Caco-2 (cell line): ENCODE results near the gene DNAJB12. TPM values are rescaled to one million over a fixed set of nuclear protein-coding genes. Genes with fewer than 3 reads are reported as not detected.
"Not testable (repeated sequence)": the region's sequence is repeated elsewhere in the genome, so short reads cannot be mapped to it uniquely, and the experiment has no call there.

ENCODE experiments used
- BruUV-seq: library from RNA; stranded (reverse); fragments of 400-500 nt; replicated peaks from 2 replicates; lab custom pipeline; 2021; lab: Mats Ljungman, UMichigan
- CTCF ChIA-PET: fragments of 300-600 bp; sonication (Branson Sonifier 250); formaldehyde crosslinking; loops from one replicate; lab custom pipeline; 2022; ENCODE audit warnings: antibody characterized with exemption; lab: Charles Lee
- POLR2A ChIA-PET: fragments of 300-600 bp; sonication (Branson Sonifier 250); formaldehyde crosslinking; loops from one replicate; lab custom pipeline; 2022; ENCODE audit warnings: antibody characterized with exemption; lab: Charles Lee
- DNase-seq, 2 experiments: peaks; one replicate each; pipeline versions ENCODE4 v3.0.0 to v3.0.0-alpha.2; 2020 to 2022
- H3K27me3 ChIP-seq: replicated peaks from 2 replicates; pipeline ENCODE4 v1.6.0; 2011; ENCODE audit warnings: low read length; ENCODE audit not compliant: control insufficient read depth, insufficient read depth
- H3K36me3 ChIP-seq: 2 replicates; pipeline ENCODE4 v1.5.1; 2011; ENCODE audit warnings: low read length; ENCODE audit not compliant: control insufficient read depth, insufficient read depth
- H3K4me1 ChIP-seq: fragments of 250-450 bp; sonication (Bioruptor Pico); 2 replicates; pipeline ENCODE4 v1.5.1; 2020; ENCODE audit warnings: mild to moderate bottlenecking
- H3K4me3 ChIP-seq: 2 replicates; pipeline ENCODE4 v1.5.1; 2011; ENCODE audit warnings: low read depth, mild to moderate bottlenecking, control low read depth, low read length
- H3K9me3 ChIP-seq: fragments of 250-450 bp; sonication (Bioruptor Pico); 2 replicates; pipeline ENCODE4 v1.5.1; 2020; ENCODE audit warnings: mild to moderate bottlenecking, moderate library complexity
- H3K27ac Mint-ChIP-seq: one replicate; pipeline ENCODE4 v1.8.0; 2022; ENCODE audit warnings: mixed read lengths; ENCODE audit not compliant: unreplicated experiment
- H3K27me3 Mint-ChIP-seq: one replicate; pipeline ENCODE4 v1.8.0; 2022; ENCODE audit warnings: mixed read lengths; ENCODE audit not compliant: insufficient read depth, unreplicated experiment
- H3K36me3 Mint-ChIP-seq: one replicate; pipeline ENCODE4 v1.8.0; 2022; ENCODE audit warnings: mild to moderate bottlenecking, mixed read lengths; ENCODE audit not compliant: insufficient read depth, unreplicated experiment
- H3K4me1 Mint-ChIP-seq: one replicate; pipeline ENCODE4 v1.8.0; 2022; ENCODE audit warnings: low read depth, mixed read lengths; ENCODE audit not compliant: unreplicated experiment
- H3K4me3 Mint-ChIP-seq: one replicate; pipeline ENCODE4 v1.8.0; 2022; ENCODE audit warnings: mild to moderate bottlenecking, moderate library complexity, mixed read lengths; ENCODE audit not compliant: unreplicated experiment
- H3K9me3 Mint-ChIP-seq: one replicate; pipeline ENCODE4 v1.8.0; 2022; ENCODE audit warnings: mixed read lengths; ENCODE audit not compliant: unreplicated experiment
- CTCF ChIP-seq, 2 experiments: fragments of 200-600 bp in 1 of 2; IDR thresholded peaks; 1 replicate in 1 of 2; 2 replicates in 1 of 2; pipeline versions ENCODE4 v1.5.1 to v1.8.0; 2011 to 2022; ENCODE audit warnings: antibody characterized with exemption in 1 of 2, control low read depth in 1 of 2, inconsistent platforms in 1 of 2, low read depth in 1 of 2, low read length in 1 of 2, mild to moderate bottlenecking in 1 of 2, moderate library complexity in 1 of 2; ENCODE audit not compliant: insufficient read depth in 1 of 2, severe bottlenecking in 1 of 2, unreplicated experiment in 1 of 2
- intact Hi-C: fragments of 100-400 bp; cut with micrococcal nuclease; formaldehyde crosslinking; loops from one replicate; pipeline ENCODE4 v1.10.0; 2022; ENCODE audit not compliant: unreplicated experiment
- total RNA-seq: library from RNA; stranded (reverse); gene quantifications from 2 replicates; pipeline ENCODE4 v1.2.3, GENCODE V29; 2022

DNAJB12 gene
- total RNA-seq, 1 experiment from 2014 or later: 56.0 TPM

GRCh38 chr10:72388062-72388461 lies 33.3 kb upstream of the DNAJB12 start:
- no peak for DNase-seq
- Histone ChIP-seq H3K36me3 (no peaks in the 10 kb centered on the region), H3K4me1 (no peaks in the 10 kb centered on the region), H3K4me3 (no peak overlapping the region), H3K9me3 (no peaks in the 10 kb centered on the region), H3K27me3 (no peaks in the 10 kb centered on the region)
- no peaks in the 10 kb centered on the region for H3K4me1 Mint-ChIP-seq
- no peaks in the 10 kb centered on the region for H3K9me3 Mint-ChIP-seq
- BruUV-seq: no TSS peak
- no peak overlapping the region for H3K27ac Mint-ChIP-seq
- H3K4me3 Mint-ChIP-seq: no peak overlapping the region
- ChIA-PET POLR2A (no interaction called here), CTCF (no interaction called here)
- H3K27me3 Mint-ChIP-seq: no peaks in the 10 kb centered on the region
- TF ChIP-seq CTCF (IDR thresholded peaks at IDR 0.05; ENCODE audit: insufficient read depth in 1 of 2, low read depth in 1 of 2, low read length in 1 of 2, severe bottlenecking in 1 of 2, unreplicated experiment in 1 of 2): no peak
- intact Hi-C loops: no loop called here
- H3K36me3 Mint-ChIP-seq: no peaks in the 10 kb centered on the region

- Histone ChIP-seq H3K27me3 (no peaks in the 10 kb centered on the region), H3K36me3 (no peaks in the 10 kb centered on the region), H3K4me1 (no peaks in the 10 kb centered on the region), H3K9me3 (no peaks in the 10 kb centered on the region), H3K4me3 (no peak overlapping the region)
- intact Hi-C loops: no loop called here
- DNase-seq: no peak
- Mint-ChIP-seq H3K27ac (no peak overlapping the region), H3K4me1 (no peaks in the 10 kb centered on the region), H3K9me3 (no peaks in the 10 kb centered on the region), H3K36me3 (no peaks in the 10 kb centered on the region), H3K4me3 (no peak overlapping the region), H3K27me3 (no peaks in the 10 kb centered on the region)
- no peak for TF ChIP-seq CTCF (IDR thresholded peaks at IDR 0.05; ENCODE audit: insufficient read depth in 1 of 2, low read depth in 1 of 2, low read length in 1 of 2, severe bottlenecking in 1 of 2, unreplicated experiment in 1 of 2)
- ChIA-PET CTCF (interaction anchor here (0.6 kb wide), 1 partner anchor 32 kb away, joined by 4 read pairs; no protein-coding TSS in a partner anchor), POLR2A (no interaction called here)
- no TSS peak for BruUV-seq
These were observed 32.3 kb upstream of the DNAJB12 start for GRCh38 chr10:72386916-72387586.

GRCh38 chr10:72385724-72386123 lies 31.0 kb upstream of the DNAJB12 start:
- no TSS peak for BruUV-seq
- Mint-ChIP-seq H3K4me3 (no peak overlapping the region), H3K36me3 (no peaks in the 10 kb centered on the region), H3K9me3 (no peaks in the 10 kb centered on the region), H3K27ac (no peak overlapping the region), H3K27me3 (no peaks in the 10 kb centered on the region), H3K4me1 (no peaks in the 10 kb centered on the region)
- no peak for TF ChIP-seq CTCF (IDR thresholded peaks at IDR 0.05; ENCODE audit: insufficient read depth in 1 of 2, low read depth in 1 of 2, low read length in 1 of 2, severe bottlenecking in 1 of 2, unreplicated experiment in 1 of 2)
- Histone ChIP-seq H3K36me3 (no peaks in the 10 kb centered on the region), H3K4me3 (no peak overlapping the region), H3K4me1 (no peaks in the 10 kb centered on the region), H3K9me3 (no peaks in the 10 kb centered on the region), H3K27me3 (no peaks in the 10 kb centered on the region)
- intact Hi-C loops: no loop called here
- ChIA-PET CTCF (no interaction called here), POLR2A (no interaction called here)
- no peak for DNase-seq

- CTCF ChIA-PET: interaction anchor here (0.8 kb wide), 1 partner anchor 10 kb away, joined by 3 read pairs; no protein-coding TSS in a partner anchor
- H3K4me3 Mint-ChIP-seq, BruUV-seq, H3K27me3 Mint-ChIP-seq, H3K9me3 Mint-ChIP-seq, H3K9me3 ChIP-seq, H3K4me1 Mint-ChIP-seq, intact Hi-C loops, H3K36me3 ChIP-seq, H3K27me3 ChIP-seq, H3K27ac Mint-ChIP-seq, H3K36me3 Mint-ChIP-seq, H3K4me3 ChIP-seq, DNase-seq, POLR2A ChIA-PET, H3K4me1 ChIP-seq: not testable (repeated sequence)
These were observed 30.3 kb upstream of the DNAJB12 start for GRCh38 chr10:72384982-72385381.
